ENCODE data around the gene STXBP5. TPM values are rescaled to one million over a fixed set of nuclear protein-coding genes. Genes with fewer than 3 reads are reported as not detected.

Gene STXBP5
- total RNA-seq, 4 donors from 2014 or later: 78.4 to 115 (median 90.7) TPM

GRCh38 chr6:147345902-147346301, 141.7 kb downstream of the STXBP5 start:
- H3K36me3 ChIP-seq: peaks cover 0 to 27% (median 0%) of the 10 kb centered on the region in 3 donors
- H3K27ac ChIP-seq: no peak overlapping the region
- no peak overlapping the region for H3K4me3 ChIP-seq
- H3K9me3 ChIP-seq: no peaks in the 10 kb centered on the region
- H3K4me1 ChIP-seq: no peaks in the 10 kb centered on the region
- no peak for TF ChIP-seq CTCF (IDR thresholded peaks at IDR 0.05)
- TF ChIP-seq POLR2A (IDR thresholded peaks at IDR 0.05): no peak
- no peaks in the 10 kb centered on the region for H3K27me3 ChIP-seq
- DNase-seq: no peak

GRCh38 chr6:147347179-147347881, 143.1 kb downstream of the STXBP5 start:
- peaks cover 0 to 21% (median 0%) of the 10 kb centered on the region in 3 donors for H3K36me3 ChIP-seq
- no peak for TF ChIP-seq CTCF (IDR thresholded peaks at IDR 0.05)
- TF ChIP-seq POLR2A (IDR thresholded peaks at IDR 0.05): no peak
- no peaks in the 10 kb centered on the region for H3K9me3 ChIP-seq
- no peak overlapping the region for H3K4me3 ChIP-seq
- H3K4me1 ChIP-seq: no peaks in the 10 kb centered on the region
- no peaks in the 10 kb centered on the region for H3K27me3 ChIP-seq
- H3K27ac ChIP-seq: no peak overlapping the region
- no peak for DNase-seq

- no peak overlapping the region for H3K27ac ChIP-seq
- H3K4me1 ChIP-seq: no peaks in the 10 kb centered on the region
- TF ChIP-seq POLR2A (IDR thresholded peaks at IDR 0.05) (no peak), CTCF (IDR thresholded peaks at IDR 0.05) (no peak)
- peaks cover 0 to 17% (median 0%) of the 10 kb centered on the region in 3 donors for H3K36me3 ChIP-seq
- DNase-seq: no peak
- H3K4me3 ChIP-seq: no peak overlapping the region
- no peaks in the 10 kb centered on the region for H3K27me3 ChIP-seq
- H3K9me3 ChIP-seq: no peaks in the 10 kb centered on the region
Measured at GRCh38 chr6:147347882-147348575, 143.8 kb downstream of the STXBP5 start.

DNA sequence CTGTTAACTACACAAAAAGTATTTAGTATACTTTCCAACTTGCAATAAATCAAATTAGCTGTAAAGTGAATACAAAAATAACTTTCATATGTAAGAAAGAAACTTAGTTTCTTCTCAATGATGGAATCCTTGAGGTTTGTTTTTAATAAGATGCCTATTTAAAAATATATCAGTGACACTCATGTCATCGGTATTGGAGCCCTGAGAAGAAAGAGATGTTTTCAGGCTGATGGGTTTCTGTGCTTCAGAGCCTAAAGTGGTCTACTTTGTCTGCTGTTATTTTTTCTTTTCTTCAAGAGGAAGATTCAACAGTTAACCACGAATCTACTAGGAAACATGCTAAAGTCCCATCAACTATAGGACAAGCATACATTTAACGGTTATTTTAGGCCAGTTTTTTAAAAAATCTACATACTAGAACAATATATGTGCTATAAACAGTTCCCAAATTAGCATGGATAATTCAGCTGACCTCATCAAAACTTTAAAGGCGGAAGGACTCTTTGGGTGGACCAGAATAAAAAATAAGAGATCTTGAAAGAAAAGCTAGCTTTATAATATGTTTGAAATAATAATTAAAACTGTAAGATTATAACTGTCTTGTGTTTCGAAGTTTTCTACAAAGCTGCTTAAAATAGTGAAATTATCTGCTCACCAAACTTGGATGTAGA, 157.2 kb downstream of the STXBP5 start:
- Histone ChIP-seq H3K36me3 (peaks cover 0 to 77% (median 0%) of the 10 kb centered on the region in 3 donors), H3K4me3 (no peak overlapping the region), H3K9me3 (no peaks in the 10 kb centered on the region), H3K4me1 (no peaks in the 10 kb centered on the region), H3K27ac (no peak overlapping the region), H3K27me3 (no peaks in the 10 kb centered on the region)
- DNase-seq: no peak
- TF ChIP-seq POLR2A (IDR thresholded peaks at IDR 0.05) (no peak), CTCF (IDR thresholded peaks at IDR 0.05) (no peak)

- TF ChIP-seq POLR2A (IDR thresholded peaks at IDR 0.05) (no peak), CTCF (IDR thresholded peaks at IDR 0.05) (no peak)
- H3K27me3 ChIP-seq: no peaks in the 10 kb centered on the region
- H3K4me1 ChIP-seq: no peaks in the 10 kb centered on the region
- H3K9me3 ChIP-seq: no peaks in the 10 kb centered on the region
- DNase-seq: no peak
- peaks cover 0 to 53% (median 0%) of the 10 kb centered on the region in 3 donors for H3K36me3 ChIP-seq
- H3K27ac ChIP-seq: no peak overlapping the region
- no peak overlapping the region for H3K4me3 ChIP-seq
Measured at GRCh38 chr6:147366290-147366689, 162.1 kb downstream of the STXBP5 start.
